H1 (cell line): ENCODE data around the gene LMX1A. TPM values are rescaled to one million over a fixed set of nuclear protein-coding genes. Genes with fewer than 3 reads are reported as not detected.

Experiments
- CTCF ChIA-PET: fragments of 300-600 bp; sonication (Branson Sonifier 250); formaldehyde crosslinking; loops from one replicate; lab custom pipeline; 2021; ENCODE audit not compliant: partially characterized antibody; lab: Charles Lee
- POLR2A ChIA-PET: fragments of 300-600 bp; sonication (Branson Sonifier 250); formaldehyde crosslinking; loops from one replicate; lab custom pipeline; 2021; ENCODE audit warnings: inconsistent platforms; ENCODE audit not compliant: partially characterized antibody; lab: Charles Lee
- DNase-seq, 2 experiments: peaks; one replicate each; pipeline versions ENCODE4 v3.0.0 to v3.0.0-alpha.2; 2010 to 2022; ENCODE audit warnings: low spot score in 2 of 2, low read depth in 1 of 2, mixed read lengths in 1 of 2
- FAIRE-seq: peaks from 2 replicates; lab custom pipeline; 2011; peaks lifted over from hg19 to GRCh38; lab: Jason Lieb, UNC
- H2AFZ ChIP-seq: 2 replicates; pipeline ENCODE4 v1.8.1; 2012; ENCODE audit warnings: low read length, inconsistent platforms
- H2AK5ac ChIP-seq: 2 replicates; pipeline ENCODE4 v1.6.1; 2013; ENCODE audit warnings: low read depth, low read length
- H2BK120ac ChIP-seq: replicated peaks from 2 replicates; pipeline ENCODE3; 2013; ENCODE audit warnings: low read depth, low read length, inconsistent platforms
- H2BK12ac ChIP-seq: 2 replicates; pipeline ENCODE4 v1.6.1; 2013; ENCODE audit warnings: low read depth, low read length
- H2BK15ac ChIP-seq: 2 replicates; pipeline ENCODE4 v1.6.1; 2013; ENCODE audit warnings: low read length
- H2BK20ac ChIP-seq: 2 replicates; pipeline ENCODE4 v1.6.1; 2013; ENCODE audit warnings: low read length
- H2BK5ac ChIP-seq: 2 replicates; pipeline ENCODE4 v1.6.1; 2013; ENCODE audit warnings: low read depth, low read length
- H3K14ac ChIP-seq: 2 replicates; pipeline ENCODE4 v1.6.1; 2013; ENCODE audit warnings: inconsistent platforms; ENCODE audit not compliant: insufficient read length
- H3K18ac ChIP-seq: 2 replicates; pipeline ENCODE4 v1.6.1; 2013; ENCODE audit warnings: low read length; ENCODE audit errors: extremely low read depth
- H3K23ac ChIP-seq: 2 replicates; pipeline ENCODE4 v1.6.1; 2013; ENCODE audit warnings: inconsistent platforms; ENCODE audit not compliant: insufficient read length
- H3K23me2 ChIP-seq: 2 replicates; pipeline ENCODE4 v1.6.1; 2013; ENCODE audit warnings: low read depth, low read length
- H3K27ac ChIP-seq: 2 replicates; pipeline ENCODE4 v1.6.1; 2011; ENCODE audit warnings: low read depth, low read length, inconsistent platforms
- H3K27me3 ChIP-seq, 4 experiments: replicated peaks in 1 of 4; 1 replicate in 1 of 4; 2 replicates in 3 of 4; pipeline versions ENCODE4 v1.6.1 to v1.8.1; 2011 to 2013; ENCODE audit warnings: low read length in 3 of 4, mild to moderate bottlenecking in 3 of 4, inconsistent platforms in 2 of 4, mixed read lengths in 2 of 4, moderate library complexity in 1 of 4; ENCODE audit not compliant: control insufficient read depth in 3 of 4, insufficient read depth in 3 of 4; ENCODE audit errors: extremely low read depth in 1 of 4
- H3K36me3 ChIP-seq, 4 experiments: 2 replicates each; pipeline versions ENCODE4 v1.6.1 to v1.8.1; 2011 to 2013; ENCODE audit warnings: mild to moderate bottlenecking in 4 of 4, low read length in 3 of 4, moderate library complexity in 2 of 4, control low read depth in 1 of 4, inconsistent platforms in 1 of 4; ENCODE audit not compliant: insufficient read depth in 4 of 4, control insufficient read depth in 2 of 4
- H3K4ac ChIP-seq: replicated peaks from 2 replicates; pipeline ENCODE3; 2013; ENCODE audit warnings: low read length, low read depth, mixed read lengths, inconsistent platforms; ENCODE audit not compliant: insufficient read length
- H3K4me1 ChIP-seq, 4 experiments: replicated peaks in 1 of 4; 1 replicate in 1 of 4; 2 replicates in 3 of 4; pipeline versions ENCODE4 v1.6.1 to v1.8.1; 2011 to 2013; ENCODE audit warnings: low read length in 3 of 4, inconsistent platforms in 2 of 4, mixed read lengths in 1 of 4; ENCODE audit not compliant: insufficient read depth in 4 of 4, control insufficient read depth in 3 of 4
- H3K4me2 ChIP-seq, 2 experiments: 2 replicates each; pipeline versions ENCODE4 v1.6.1 to v1.8.1; 2011 to 2013; ENCODE audit warnings: low read depth in 2 of 2, low read length in 2 of 2, control low read depth in 1 of 2, inconsistent platforms in 1 of 2, mild to moderate bottlenecking in 1 of 2; ENCODE audit not compliant: insufficient read depth in 1 of 2
- H3K4me3 ChIP-seq, 4 experiments: fragments of 200-600, 300-600 bp in 1 of 4; sonication (generic), shearing (Covaris generic), sonication (Bioruptor Twin) in 1 of 4; 2 replicates each; pipeline versions ENCODE4 v1.5.1 to v1.8.1; 2011 to 2016; ENCODE audit warnings: low read length in 4 of 4, low read depth in 3 of 4, control low read depth in 2 of 4, inconsistent platforms in 2 of 4, mild to moderate bottlenecking in 2 of 4, mixed read lengths in 1 of 4, moderate library complexity in 1 of 4; ENCODE audit not compliant: insufficient read depth in 2 of 4; ENCODE audit errors: extremely low read depth in 1 of 4
- H3K56ac ChIP-seq: replicated peaks from 2 replicates; pipeline ENCODE3; 2013; ENCODE audit warnings: low read depth, mild to moderate bottlenecking, mixed read lengths, low read length, inconsistent platforms; ENCODE audit not compliant: insufficient read length
- H3K79me1 ChIP-seq: 2 replicates; pipeline ENCODE4 v1.6.1; 2013; ENCODE audit warnings: low read depth, low read length, control low read depth
- H3K79me2 ChIP-seq, 2 experiments: 2 replicates each; pipeline versions ENCODE4 v1.6.1 to v1.8.1; 2012 to 2013; ENCODE audit warnings: low read length in 2 of 2, mild to moderate bottlenecking in 2 of 2, inconsistent platforms in 1 of 2; ENCODE audit not compliant: insufficient read depth in 2 of 2, control insufficient read depth in 1 of 2
- H3K9ac ChIP-seq, 4 experiments: replicated peaks in 1 of 4; 1 replicate in 1 of 4; 2 replicates in 3 of 4; pipeline versions ENCODE4 v1.6.1 to v1.8.1; 2011 to 2013; ENCODE audit warnings: low read depth in 3 of 4, low read length in 3 of 4, control low read depth in 2 of 4, mild to moderate bottlenecking in 2 of 4, moderate library complexity in 2 of 4, inconsistent platforms in 1 of 4; ENCODE audit errors: extremely low read depth in 1 of 4
- H3K9me3 ChIP-seq, 2 experiments: 2 replicates each; pipeline versions ENCODE4 v1.6.1 to v1.8.1; 2012 to 2013; ENCODE audit warnings: mild to moderate bottlenecking in 2 of 2, moderate library complexity in 2 of 2, control low read depth in 1 of 2, inconsistent platforms in 1 of 2, low read depth in 1 of 2, low read length in 1 of 2, mixed read lengths in 1 of 2; ENCODE audit not compliant: insufficient read depth in 2 of 2
- H4K20me1 ChIP-seq, 2 experiments: replicated peaks in 1 of 2; 2 replicates each; pipeline versions ENCODE3 to v1.8.1; 2011 to 2013; ENCODE audit warnings: inconsistent platforms in 2 of 2, low read length in 2 of 2, mild to moderate bottlenecking in 1 of 2; ENCODE audit not compliant: insufficient read depth in 2 of 2, control insufficient read depth in 1 of 2
- H4K5ac ChIP-seq: 2 replicates; pipeline ENCODE4 v1.6.1; 2013; ENCODE audit warnings: low read length, low read depth, mixed read lengths, inconsistent platforms; ENCODE audit not compliant: insufficient read length
- H4K8ac ChIP-seq: 2 replicates; pipeline ENCODE4 v1.8.0; 2013; ENCODE audit warnings: mild to moderate bottlenecking, moderate library complexity, low read length, inconsistent platforms; ENCODE audit not compliant: insufficient read depth; ENCODE audit errors: extremely low read depth
- H4K91ac ChIP-seq: replicated peaks from 2 replicates; pipeline ENCODE3; 2013; ENCODE audit warnings: low read length, mixed read lengths, inconsistent platforms; ENCODE audit not compliant: insufficient read length
- GTF2F1 ChIP-seq: IDR thresholded peaks from 2 replicates; pipeline ENCODE4 v1.6.1; 2012; ENCODE audit warnings: low read depth, low read length, improper control_type of control experiment, borderline replicate concordance
- SIN3A ChIP-seq, 2 experiments: IDR thresholded peaks in 1 of 2; conservative IDR thresholded peaks in 1 of 2; 2 replicates each; pipeline ENCODE4 v1.6.1; 2011 to 2012; ENCODE audit warnings: low read length in 2 of 2, improper control_type of control experiment in 1 of 2, low read depth in 1 of 2, mild to moderate bottlenecking in 1 of 2
- ZNF274 ChIP-seq: IDR thresholded peaks from 2 replicates; pipeline ENCODE4 v1.7.0; 2012; ENCODE audit warnings: low read length, borderline replicate concordance; ENCODE audit errors: extremely low read depth
- WGBS, 2 experiments: shearing (Covaris generic) in 1 of 2; methylation state at CpG; one replicate each; pipeline versions ENCODE4 v1.1.6 to v1.1.7; 2013 to 2015; ENCODE audit warnings: low lambda C conversion rate in 2 of 2, mixed read lengths in 2 of 2, inconsistent platforms in 1 of 2, low coverage in 1 of 2, missing lambda C conversion rate in 1 of 2; ENCODE audit not compliant: insufficient replicate concordance in 2 of 2, insufficient coverage in 1 of 2, insufficient read length in 1 of 2; ENCODE audit errors: extremely low coverage in 1 of 2, missing lambda C conversion rate in 1 of 2; 5-methylcytosine and 5-hydroxymethylcytosine counted together
- polyA plus RNA-seq, 7 experiments: library from polyadenylated mRNA; depleted of rRNA in 3 of 7; stranded (reverse) in 5 of 7; unstranded in 2 of 7; fragments of >200 nt in 5 of 7; fragments of 200-250 nt in 2 of 7; gene quantifications; 1 replicate in 5 of 7; 2 replicates in 1 of 7; 4 replicates in 1 of 7; pipeline versions ENCODE4 v1.2.1 to v1.2.3, GENCODE V29; 2011 to 2013; ENCODE audit warnings: missing spikeins in 2 of 7, mixed read lengths in 2 of 7
- total RNA-seq: library from RNA; stranded (reverse); fragmentation: NEBNext Ultra II Directional; extraction: Animal tissue kit (Norgen Biotek cat#: 25700); gene quantifications from 2 replicates; pipeline ENCODE4 v1.2.1, GENCODE V29; 2021

The LMX1A gene
- total and polyA plus RNA-seq, 2 of the 8 experiments (the other 6 are each of a cell fraction or from before 2014, with no cell fraction given) = not detected

- no peak overlapping the region for H3K23ac ChIP-seq
- no peak overlapping the region for H2BK12ac ChIP-seq
- H2BK20ac ChIP-seq = no peak overlapping the region
- DNase-seq (no peak), FAIRE-seq (no peak)
- no peaks in the 10 kb centered on the region; a peak in 1 of 7 replicates for H3K27me3 ChIP-seq
- no peaks in the 10 kb centered on the region; a peak in 1 of 8 replicates for H3K36me3 ChIP-seq
- H3K9me3 ChIP-seq = peaks cover 3 to 5% of the 10 kb centered on the region in 2 experiments; a peak in 2 of 4 replicates
- H2BK5ac ChIP-seq = no peak overlapping the region
- H3K4me2 ChIP-seq = no peak overlapping the region
- no peak overlapping the region for H2AK5ac ChIP-seq
- no peak overlapping the region for H2AFZ ChIP-seq
- no peaks in the 10 kb centered on the region for H3K79me2 ChIP-seq
- H4K20me1 ChIP-seq = no peaks in the 10 kb centered on the region
- H2BK120ac ChIP-seq = no peak overlapping the region
- no peak overlapping the region for H3K56ac ChIP-seq
- H3K4me1 ChIP-seq = peaks cover 0 to 3% (median 0%) of the 10 kb centered on the region in 4 experiments; a peak in 1 of 7 replicates
- H4K91ac ChIP-seq = no peak overlapping the region
- WGBS, 2 experiments = 89% methylated on average over 3 of the region's 3 CpGs; no CpG with 5 or more reads in 1 of the 2 experiments
- no peak overlapping the region for H3K9ac ChIP-seq
- H3K4me3 ChIP-seq = no peak overlapping the region
- no peak overlapping the region for H4K5ac ChIP-seq
- CTCF ChIA-PET = interaction anchor here (0.7 to 2.1 kb wide), 6 partner anchors 9 to 55 kb away, joined by 3 to 9 read pairs (median 4); no protein-coding TSS in a partner anchor
- H3K79me1 ChIP-seq = no peaks in the 10 kb centered on the region
- H4K8ac ChIP-seq = no peak overlapping the region
- H2BK15ac ChIP-seq = no peak overlapping the region
- H3K4ac ChIP-seq = no peak overlapping the region
- POLR2A ChIA-PET = no interaction called here
- H3K18ac ChIP-seq = no peak overlapping the region
- H3K14ac ChIP-seq = no peak overlapping the region
- TF ChIP-seq GTF2F1 (no peak), SIN3A (conservative IDR thresholded peaks at IDR 0.05 in 1 of 2, IDR thresholded peaks at IDR 0.05 in 1 of 2; ENCODE audit: low read depth in 1 of 2, low read length in 2 of 2) (no peak), ZNF274 (no peak)
- TF ChIP-seq, all 59 proteins: peak for 0
- Histone ChIP-seq H3K27ac (no peak overlapping the region), H3K23me2 (no peaks in the 10 kb centered on the region)
Measured at GRCh38 chr1:165315481-165315880, 41.0 kb downstream of the LMX1A start.
